DMS 273 (cell line): ENCODE data around the gene MUTYH.
"Not testable (repeated sequence)": the region's sequence is repeated elsewhere in the genome, so short reads cannot be mapped to it uniquely, and the experiment has no call there.

Experiments used
- DNase-seq: peaks from one replicate; lab custom pipeline; 2025; ENCODE audit not compliant: unreplicated experiment; lab: John Stamatoyannopoulos, UW

The MUTYH gene

GRCh38 chr1:45325851-45326506 lies 14.3 kb downstream of the MUTYH start:
- peak; percentile 38 for DNase-seq

DNA sequence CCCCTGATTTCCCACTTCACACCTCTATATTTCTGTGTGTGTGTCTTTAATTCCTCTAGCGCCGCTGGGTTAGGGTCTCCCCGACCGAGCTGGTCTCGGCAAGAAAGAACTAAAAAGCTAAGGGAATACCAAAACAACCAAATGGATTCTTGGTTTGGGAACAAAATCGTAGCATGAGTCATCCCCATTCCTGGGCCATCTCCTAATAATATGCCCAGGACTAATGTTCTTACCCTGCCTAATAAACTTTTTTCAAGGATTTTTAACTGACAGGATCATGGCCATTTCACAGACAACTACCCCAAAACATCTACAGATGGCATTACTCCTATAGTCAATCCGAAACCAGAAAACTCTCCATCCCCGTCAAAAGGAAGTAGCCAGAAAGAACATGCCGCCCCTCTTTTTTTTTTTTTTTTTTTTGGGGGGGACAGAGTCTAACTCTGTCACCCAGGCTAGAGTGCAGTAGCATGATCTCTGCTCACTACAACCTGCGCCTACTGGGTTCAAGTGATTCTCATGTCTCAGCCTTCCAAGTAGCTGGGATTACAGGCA lies 17.7 kb downstream of the MUTYH start:
- DNase-seq: no peak

DNA sequence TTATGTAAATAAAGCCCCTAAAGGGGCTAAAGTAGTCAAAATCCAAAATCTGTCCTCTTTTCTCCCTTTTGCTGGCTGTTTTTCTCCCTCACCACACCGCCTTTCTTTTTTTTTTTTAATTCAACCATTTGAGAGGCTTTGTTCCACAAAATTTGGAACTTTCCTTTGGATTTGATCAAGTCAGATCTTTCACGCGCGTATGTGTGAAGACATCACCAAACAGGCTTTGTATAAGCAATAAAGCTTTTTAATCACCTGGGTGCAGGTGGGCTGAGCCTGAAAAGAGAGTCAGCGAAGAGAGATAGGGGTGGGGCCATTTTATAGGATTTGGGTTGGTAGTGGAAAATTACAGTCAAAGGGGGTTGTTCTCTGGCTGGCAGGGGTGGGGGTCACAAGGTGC lies 18.8 kb downstream of the MUTYH start:
- no peak for DNase-seq

DNA sequence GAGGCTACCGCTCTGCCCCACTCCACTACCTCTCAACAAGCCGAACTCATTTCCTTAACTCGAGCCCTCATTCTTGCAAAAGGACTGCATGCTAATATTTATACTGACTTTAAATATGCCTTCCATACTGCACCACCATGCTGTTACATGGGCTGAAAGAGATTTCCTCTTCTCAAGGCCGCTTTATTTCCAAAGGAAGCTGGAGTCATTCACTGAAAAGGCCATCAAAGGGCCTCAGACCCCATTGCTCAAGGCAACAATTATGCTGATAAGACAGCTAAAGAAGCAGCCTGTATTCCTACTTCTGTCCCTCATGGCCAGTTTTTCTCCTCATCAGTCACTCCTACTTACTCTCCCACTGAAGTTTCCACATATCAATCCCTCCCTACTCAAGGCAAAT lies 20.5 kb downstream of the MUTYH start:
- no peak for DNase-seq

DNA sequence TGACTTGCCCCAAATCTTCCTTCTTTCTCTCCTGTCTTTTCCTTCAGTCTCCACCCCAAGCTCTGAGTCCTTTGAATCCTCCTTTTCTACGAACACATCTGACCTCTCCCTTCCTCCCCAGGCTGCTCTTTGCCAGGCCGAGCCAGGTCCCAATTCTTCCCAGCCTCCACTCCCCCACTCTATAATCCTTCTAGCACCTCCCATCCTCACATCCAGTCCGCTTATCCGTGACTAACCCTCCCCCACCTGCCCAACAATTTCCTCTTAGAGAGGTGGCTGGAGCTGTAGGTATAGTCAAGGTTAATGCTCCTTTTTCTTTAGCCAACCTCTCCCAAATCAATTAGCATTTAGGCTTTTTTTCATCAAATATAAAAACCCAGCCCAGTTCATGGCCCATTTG lies 23.1 kb downstream of the MUTYH start:
- DNase-seq: no peak

- no peak for DNase-seq
These were observed 26.0 kb downstream of the MUTYH start for GRCh38 chr1:45314266-45314665.

DNA sequence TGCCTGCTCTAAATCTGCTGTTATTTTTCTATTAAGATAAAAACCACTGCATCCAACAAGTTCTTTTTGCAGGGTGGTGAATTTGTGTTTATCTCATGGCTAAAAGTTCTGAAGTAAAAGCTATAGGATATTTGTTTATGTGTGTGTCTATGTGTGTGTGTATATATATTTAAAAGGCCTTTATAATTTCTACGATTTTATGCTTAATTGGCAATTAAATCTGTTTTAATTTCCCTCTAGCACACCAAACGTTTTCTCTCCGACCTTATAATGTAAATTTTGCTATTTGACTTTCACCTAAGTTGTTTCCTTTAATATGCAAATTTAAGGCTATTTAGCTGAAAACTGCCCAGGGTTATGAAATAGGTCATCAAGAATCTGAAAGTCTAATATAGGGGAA lies 33.3 kb downstream of the MUTYH start:
- no peak for DNase-seq

DNA sequence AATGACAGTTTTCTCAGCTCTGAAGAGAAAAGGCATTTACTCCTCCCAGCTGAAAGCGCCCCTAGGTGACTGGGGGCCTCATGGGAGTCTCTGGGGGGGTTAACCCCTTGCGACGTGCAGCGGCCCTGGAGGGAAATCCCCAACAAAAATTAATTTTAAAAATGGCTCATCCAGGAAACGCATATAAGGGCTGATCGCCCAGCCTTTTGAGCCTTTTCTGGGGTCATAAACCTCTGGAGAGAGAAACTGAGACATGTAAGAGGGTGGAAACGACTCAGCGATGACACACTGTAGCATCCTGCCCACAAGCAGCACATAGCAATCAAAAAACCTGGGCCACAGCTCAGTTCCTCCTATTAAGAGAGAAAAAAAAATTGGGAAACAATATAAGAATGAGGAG lies 33.9 kb downstream of the MUTYH start:
- DNase-seq: no peak

GRCh38 chr1:45305231-45305630 lies 35.0 kb downstream of the MUTYH start:
- DNase-seq: no peak

DNA sequence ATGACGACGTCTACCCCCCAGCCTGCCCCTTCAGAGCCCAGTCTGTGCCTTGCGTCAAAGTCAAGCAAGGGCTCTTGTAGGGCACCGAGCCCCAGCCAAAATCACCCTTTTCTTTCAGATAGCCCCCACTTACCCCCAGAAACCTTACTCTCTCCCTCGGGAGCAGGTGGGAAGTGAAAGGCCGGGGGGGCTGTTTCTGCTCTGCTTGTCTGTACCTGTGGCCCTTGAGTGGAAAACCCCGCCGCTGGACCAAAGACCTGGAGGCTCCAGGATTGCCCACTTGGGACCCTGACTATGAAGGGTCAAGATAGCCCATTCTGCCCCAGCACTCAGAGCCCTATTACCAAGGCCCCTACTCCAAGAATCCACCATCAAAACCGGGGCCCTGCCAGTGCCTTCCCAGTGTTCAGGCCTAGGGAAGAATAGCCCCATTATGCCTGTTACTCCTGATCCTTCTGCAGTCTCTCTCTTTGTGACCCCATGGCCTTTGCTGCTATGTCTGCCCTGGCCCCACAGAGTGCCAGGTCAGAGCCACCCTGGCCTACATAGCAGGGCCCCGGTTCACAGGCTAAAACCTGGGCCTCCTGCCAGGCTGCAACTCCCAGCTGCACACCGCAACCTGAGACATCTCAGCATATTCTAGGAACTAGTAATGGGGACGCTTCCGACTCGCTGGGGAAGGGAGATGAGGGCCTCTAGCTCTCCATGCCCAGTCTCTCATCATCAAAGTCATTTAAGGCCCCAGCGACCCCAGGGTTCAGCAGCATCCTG lies 35.7 kb downstream of the MUTYH start:
- DNase-seq: peak; percentile 82

DNA sequence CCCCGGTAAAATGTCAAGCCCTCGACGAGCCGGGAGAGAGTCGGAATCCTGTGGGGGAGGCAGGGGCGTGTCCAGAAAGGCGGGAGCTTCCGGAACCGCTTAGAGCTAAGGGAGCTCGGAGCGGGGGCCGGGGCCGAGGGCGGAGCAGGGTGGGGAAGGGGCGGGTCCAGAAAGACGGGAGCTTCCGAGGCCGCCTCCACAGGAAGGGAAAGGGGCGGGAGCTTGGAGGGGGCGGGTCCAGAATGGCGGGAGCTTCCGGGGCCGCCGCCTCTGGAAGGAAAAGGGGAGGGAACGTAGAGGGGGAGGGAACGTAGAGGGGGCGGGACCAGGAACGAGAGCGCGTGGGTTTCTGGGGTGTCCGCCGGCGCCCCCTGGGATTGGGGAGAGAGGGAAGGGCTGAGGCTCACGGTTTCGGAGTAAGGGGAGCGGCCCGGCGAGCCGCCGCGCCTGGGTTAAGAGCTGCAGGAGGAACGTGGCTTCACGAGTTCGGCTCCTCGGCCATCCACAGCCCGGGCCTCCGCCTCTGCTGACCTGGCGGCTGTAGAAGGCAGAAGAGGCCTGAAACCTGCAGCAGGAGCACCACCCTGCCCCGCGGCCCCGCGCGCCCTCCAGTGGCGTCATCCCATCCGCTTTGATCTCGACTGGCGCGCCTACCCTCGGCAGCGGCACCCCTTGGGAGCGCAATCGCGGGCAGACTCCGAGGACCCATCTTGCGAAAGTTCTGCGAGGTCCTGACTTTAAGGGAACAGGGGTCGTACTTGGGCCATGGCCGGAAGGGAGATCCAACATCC lies 36.5 kb downstream of the MUTYH start:
- peak; percentile 99 for DNase-seq

DNA sequence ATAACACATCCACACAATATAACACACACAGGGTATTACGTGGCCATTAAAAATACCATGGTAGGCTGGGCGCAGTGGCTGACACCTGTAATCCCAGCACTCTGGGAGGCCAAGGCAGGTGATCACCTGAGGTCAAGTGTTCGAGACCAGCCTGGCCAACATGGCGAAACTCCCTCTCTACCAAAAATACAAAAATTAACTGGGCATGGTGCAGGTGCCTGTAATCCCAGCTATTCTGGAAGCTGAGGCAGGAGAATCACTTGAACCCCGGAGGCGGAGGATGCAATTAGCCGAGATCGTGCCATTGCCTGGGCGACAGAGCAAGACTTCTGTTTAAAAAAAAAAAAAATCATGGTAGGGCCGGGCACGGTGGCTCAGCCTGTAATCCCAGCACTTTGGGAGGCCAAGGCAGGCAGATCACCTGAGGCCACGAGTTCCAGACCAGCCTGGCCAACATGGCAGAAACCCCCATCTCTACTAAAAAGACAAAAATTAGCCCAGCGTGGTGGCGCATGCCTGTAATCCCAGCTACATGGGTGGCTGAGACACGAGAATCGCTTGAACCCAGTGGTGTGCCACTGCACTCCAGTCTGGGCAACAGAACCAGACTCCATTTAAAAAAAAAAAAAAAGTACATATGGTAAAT lies 37.6 kb downstream of the MUTYH start:
- no peak for DNase-seq

DNA sequence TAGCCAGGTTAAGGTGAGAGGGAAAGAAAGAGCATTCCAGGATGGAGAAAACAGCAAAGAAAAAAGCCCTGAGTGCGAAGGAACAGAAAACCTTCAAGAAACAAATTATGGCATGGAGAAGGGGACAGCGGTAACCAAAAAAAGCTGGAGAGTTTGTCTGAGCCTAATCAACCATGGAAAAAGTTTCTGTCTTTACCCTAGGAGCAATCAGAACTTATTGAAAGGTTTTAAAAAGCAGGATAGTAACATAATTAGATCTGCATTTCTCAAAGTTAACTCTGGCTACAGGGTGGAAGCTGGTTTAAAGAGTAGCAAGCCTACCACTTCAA lies 39.6 kb downstream of the MUTYH start:
- DNase-seq: no peak

- DNase-seq: peak; percentile 88
These were observed 40.1 kb downstream of the MUTYH start for GRCh38 chr1:45299981-45300668.

- no peak for DNase-seq
These were observed 40.9 kb downstream of the MUTYH start for GRCh38 chr1:45299296-45299695.

- DNase-seq: no peak
These were observed 42.4 kb downstream of the MUTYH start for GRCh38 chr1:45297666-45298356.

GRCh38 chr1:45291716-45292115 lies 48.5 kb downstream of the MUTYH start:
- no peak for DNase-seq

- DNase-seq: not testable (repeated sequence)
These were observed 49.2 kb downstream of the MUTYH start for GRCh38 chr1:45291002-45291401.

DNA sequence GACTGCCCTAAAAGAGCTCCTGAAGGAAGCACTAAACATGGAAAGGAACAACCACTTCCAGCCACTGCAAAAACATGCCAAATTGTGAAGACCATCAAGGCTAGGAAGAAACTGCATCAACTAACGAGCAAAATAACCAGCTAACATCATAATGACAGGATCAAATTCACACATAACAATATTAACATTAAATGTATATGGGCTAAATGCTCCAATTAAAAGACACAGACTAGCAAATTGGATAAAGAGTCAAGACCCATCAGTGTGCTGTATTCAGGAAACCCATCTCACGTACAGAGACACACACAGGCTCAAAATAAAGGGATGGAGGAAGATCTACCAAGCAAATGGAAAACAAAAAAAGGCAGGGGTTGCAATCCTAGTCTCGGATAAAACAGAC lies 53.7 kb downstream of the MUTYH start:
- not testable (repeated sequence) for DNase-seq

DNA sequence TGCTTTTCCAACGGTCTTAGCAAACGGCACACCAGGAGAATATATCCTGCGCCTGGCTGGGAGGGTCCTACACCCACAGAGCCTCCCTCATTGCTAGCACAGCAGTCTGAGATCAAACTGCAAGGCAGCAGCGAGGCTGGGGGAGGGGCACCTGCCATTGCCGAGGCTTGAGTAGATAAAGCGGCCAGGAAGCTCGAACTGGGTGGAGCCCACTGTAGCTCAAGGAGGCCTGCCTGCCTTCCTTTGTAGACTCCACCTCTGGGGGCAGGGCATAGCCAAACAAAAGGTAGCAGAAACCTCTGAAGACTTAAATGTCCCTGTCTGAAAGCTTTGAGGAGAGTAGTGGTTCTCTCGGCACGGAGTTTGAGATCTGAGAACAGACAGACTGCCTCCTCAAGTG lies 55.4 kb downstream of the MUTYH start:
- not testable (repeated sequence) for DNase-seq
